ENCODE data around the gene EHMT1.
"Not testable (repeated sequence)": the region's sequence is repeated elsewhere in the genome, so short reads cannot be mapped to it uniquely, and the experiment has no call there.

The EHMT1 gene

DNA sequence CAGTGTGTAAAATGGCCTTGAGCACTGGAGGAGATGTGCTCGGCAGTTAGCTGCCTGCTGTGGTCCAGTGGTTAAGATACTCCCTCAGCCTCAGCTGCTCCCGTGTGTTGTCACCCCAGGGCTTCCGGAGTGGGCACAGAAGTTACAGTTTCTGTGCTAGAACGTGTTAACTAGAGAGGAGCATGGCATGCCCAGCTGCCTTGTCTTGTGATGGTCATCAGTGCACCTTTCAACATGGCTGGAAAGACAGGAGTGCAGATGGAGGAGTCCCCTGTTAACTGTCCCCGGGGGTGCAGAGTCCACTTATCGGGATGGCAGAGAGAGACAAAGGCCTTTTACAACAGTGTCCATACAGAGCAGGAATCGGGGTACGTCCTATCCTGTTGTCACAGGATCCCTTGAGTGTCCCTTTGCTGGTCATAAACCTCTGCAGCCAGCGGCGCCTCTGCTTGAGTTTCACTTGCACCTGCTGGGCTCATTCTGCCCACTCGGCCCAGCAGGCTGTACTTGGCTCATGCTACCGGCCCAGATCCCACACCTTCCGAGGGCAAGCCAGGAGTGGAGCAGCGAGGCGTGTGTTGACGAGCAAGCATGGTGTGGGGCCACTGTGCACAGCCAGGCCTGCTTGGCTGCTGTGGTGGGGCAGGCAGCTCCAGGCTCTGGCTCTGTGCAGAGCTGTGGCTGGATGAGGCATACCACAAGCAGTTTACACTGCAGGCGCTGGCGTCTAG, 112.6 kb downstream of the EHMT1 start:
- TF ChIP-seq JUND (IDR thresholded peaks at IDR 0.05; ENCODE audit: low read depth), result no peak
- no peak for DNase-seq (ENCODE audit: low read depth in 1 of 2, low spot score in 1 of 2)
- in situ Hi-C loops (cut with HindIII; ENCODE audit: low pct_unique_long_range_greater_than_20kb, low sequenced_read_pairs), result no loop called here

DNA sequence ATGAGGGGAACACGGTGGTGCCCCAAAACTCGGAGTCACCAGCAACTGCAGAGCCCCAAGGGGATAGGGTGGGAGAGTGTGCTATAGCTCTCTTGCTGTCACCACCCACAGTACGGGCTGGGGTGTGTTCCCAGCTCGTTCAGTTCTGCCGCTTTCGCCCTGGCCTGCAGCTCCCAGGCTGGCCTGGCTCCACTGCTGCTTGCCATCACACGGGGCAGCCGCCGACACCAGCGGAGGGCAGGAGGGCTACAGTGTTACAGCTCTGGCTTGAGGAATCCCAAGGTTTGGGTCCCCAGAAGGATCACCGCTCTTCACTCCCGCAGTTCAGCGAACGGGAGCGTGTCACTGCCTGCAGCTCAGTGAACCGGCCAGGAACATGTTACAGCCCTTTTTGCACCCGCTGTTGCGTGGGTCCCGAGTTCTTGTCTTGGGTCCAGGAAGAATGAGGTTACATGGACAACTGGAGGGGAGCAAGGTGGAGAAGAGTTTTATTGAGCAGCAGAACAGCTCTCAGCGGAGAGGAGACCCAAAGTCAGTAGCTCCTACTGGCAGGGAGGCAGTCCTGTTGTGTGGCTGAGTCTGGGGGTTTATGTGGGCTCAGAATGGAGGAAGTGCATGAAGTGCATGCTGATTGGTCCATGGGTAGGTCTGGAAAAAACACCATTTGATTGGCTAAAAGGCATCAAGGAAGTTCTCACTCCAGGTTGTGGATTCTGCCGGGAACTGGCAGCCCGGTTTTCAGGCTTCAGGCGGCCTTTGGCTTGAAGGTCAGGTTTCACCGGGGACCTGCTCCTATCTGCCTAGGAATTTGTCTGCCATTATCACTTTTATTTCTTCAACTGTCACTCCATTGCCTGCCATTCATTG, 113.4 kb downstream of the EHMT1 start:
- DNase-seq (ENCODE audit: low read depth in 1 of 2, low spot score in 1 of 2), result no peak
- TF ChIP-seq JUND (IDR thresholded peaks at IDR 0.05; ENCODE audit: low read depth), result no peak
- in situ Hi-C loops (cut with HindIII; ENCODE audit: low pct_unique_long_range_greater_than_20kb, low sequenced_read_pairs), result no loop called here

DNA sequence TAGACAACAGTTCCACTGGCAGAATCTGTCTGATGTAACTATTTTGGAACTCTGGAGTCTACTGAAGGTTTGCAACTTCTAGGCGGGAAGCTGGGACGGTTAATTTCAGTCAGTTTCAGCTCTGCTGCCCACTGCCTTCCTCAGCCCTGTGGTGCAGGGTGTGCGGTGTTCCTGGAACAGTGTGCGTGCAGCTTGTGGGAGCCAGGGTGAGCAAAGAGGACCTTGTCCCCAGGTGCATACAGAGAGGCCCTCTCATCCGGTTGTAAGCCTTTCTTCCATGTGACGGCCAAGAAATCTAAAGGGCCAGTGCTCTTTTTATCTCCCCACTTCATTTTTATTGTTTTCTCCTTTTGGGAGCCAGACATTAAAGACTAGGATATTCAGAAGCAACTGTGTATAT, 114.6 kb downstream of the EHMT1 start:
- in situ Hi-C loops (cut with HindIII; ENCODE audit: low pct_unique_long_range_greater_than_20kb, low sequenced_read_pairs), result no loop called here
- TF ChIP-seq JUND (IDR thresholded peaks at IDR 0.05; ENCODE audit: low read depth), result no peak
- no peak for DNase-seq (ENCODE audit: low read depth in 1 of 2, low spot score in 1 of 2)

DNA sequence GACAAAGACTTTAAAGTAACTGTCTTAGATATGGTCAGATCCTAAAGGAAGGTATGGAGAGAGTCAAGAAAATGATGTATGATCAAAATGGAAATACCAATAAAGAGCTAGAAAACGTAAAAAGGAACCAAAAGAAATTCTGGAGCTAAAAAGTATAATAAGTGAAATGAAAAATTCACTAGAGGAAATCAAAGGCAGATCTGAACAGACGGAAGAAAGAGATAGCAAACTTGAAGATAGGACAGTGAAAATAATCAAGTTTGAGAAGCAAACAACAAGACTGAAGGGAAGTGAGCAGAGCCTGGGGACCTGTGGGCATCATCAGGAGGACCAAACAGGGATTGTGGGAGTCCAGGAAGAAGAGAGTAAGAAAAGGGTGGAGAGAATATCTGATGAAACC, 115.4 kb downstream of the EHMT1 start:
- TF ChIP-seq JUND (IDR thresholded peaks at IDR 0.05; ENCODE audit: low read depth), result no peak
- in situ Hi-C loops (cut with HindIII; ENCODE audit: low pct_unique_long_range_greater_than_20kb, low sequenced_read_pairs), result no loop called here
- DNase-seq (ENCODE audit: low read depth in 1 of 2, low spot score in 1 of 2), result no peak

DNA sequence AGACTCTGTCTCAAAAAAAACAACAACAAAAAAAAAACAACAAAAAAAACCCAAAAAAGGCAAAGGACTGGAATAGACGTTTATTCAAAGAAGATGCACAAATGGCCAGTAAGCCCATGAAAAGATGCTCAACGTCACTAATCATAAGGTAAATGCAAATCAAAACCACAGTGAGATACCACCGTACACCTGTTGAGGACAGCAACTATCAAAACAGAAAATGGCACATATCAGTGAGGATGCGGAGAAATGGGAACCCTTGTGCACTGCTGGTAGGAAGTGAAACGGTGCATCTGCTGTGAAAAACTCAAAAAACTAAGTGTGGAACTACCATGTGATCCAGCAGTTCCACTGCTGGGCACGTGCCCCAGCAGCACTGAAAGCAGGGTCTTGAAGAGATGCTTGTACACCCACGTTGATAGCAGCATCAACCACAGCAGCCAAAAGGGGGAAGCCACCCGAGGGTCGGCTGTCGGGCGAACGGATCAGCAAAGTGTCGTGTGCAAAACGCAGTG, 119.4 kb downstream of the EHMT1 start:
- in situ Hi-C loops (cut with HindIII; ENCODE audit: low pct_unique_long_range_greater_than_20kb, low sequenced_read_pairs); DNase-seq (ENCODE audit: low read depth in 1 of 2, low spot score in 1 of 2): not testable (repeated sequence)

DNA sequence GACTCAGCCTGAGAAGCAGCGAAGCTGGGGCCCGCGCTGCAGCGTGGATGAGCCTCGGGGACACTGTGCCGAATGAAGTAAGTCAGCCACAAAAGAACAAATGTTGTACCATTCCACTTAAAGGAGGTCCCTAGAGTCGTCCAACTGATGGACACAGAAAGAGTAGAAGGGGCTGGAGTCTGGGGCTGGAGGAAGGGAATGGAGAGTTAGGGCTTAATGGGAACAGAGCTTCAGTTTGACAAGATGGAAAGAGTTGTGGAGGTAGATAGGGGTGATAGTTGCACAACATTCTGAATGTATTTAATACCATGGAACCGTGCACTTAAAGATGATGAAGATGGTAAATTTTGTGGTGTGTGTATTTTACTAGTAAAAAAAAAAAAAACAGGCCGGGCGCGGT, 119.9 kb downstream of the EHMT1 start:
- no peak for TF ChIP-seq JUND (IDR thresholded peaks at IDR 0.05; ENCODE audit: low read depth)
- no peak for DNase-seq (ENCODE audit: low read depth in 1 of 2, low spot score in 1 of 2)
- in situ Hi-C loops (cut with HindIII; ENCODE audit: low pct_unique_long_range_greater_than_20kb, low sequenced_read_pairs), result no loop called here

DNA sequence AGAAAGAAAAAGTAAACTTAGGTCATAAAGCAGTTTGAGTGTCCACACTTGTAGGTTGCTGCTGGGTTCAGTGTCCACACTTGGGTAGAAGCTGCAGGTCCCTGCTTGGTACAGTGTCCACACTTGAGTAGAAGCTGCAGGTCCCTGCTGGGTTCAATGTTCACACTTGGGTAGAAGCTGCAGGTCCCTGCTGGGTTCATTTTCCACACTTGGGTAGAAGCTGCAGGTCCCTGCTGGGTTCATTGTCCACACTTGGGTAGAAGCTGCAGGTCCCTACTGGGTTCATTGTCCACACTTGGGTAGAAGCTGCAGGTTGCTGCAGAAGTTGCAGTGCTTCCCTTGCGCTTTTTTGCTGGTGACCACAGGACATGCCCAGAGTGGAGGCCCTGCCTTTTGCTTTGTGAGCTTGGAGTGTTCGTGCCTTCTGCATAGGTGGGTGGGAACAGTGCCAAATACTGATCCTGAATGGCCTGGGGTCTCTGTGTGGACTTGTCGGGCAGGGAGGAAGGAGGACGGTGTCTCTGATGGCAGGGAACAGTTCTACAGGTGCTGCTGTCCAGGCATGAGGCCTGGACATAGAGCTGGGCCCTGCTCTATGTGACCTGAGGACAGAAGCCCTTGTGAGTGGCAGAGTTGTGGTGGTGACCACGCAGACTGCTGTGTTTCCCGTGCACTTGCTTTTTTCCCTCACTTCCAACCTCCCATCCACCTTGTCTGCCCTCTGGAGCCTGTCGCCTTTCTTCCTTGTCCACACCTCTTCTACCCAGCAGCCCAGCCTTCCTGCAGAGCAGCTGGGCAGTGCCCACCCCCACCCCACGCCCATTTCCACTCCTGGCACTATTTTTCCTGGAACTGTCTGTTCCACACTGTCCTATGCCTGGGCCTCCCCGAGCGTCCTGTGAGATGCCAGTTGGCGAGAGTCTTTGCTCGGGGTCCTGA, 120.8 kb downstream of the EHMT1 start:
- in situ Hi-C loops (cut with HindIII; ENCODE audit: low pct_unique_long_range_greater_than_20kb, low sequenced_read_pairs), result no loop called here
- no peak for DNase-seq (ENCODE audit: low read depth in 1 of 2, low spot score in 1 of 2)
- TF ChIP-seq JUND (IDR thresholded peaks at IDR 0.05; ENCODE audit: low read depth), result no peak

DNA sequence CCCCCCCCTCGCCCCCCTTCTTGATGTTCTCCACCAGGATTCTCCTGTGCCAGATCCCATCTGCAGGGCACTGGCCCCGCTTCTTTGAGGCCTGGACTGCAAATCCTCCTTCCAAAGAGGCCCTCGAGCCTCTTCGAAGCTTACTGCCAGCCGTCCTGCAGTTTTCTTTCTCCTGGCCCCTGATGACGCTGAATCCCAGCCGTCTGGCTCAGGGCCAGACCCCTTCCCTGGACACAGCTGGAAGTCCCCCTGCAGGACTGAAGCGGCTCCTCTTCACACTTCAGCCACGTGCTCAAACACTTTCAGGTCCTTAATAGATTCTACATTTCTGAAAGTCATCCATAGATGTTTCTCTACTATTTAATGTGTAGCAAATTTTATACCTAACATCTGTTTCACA, 121.5 kb downstream of the EHMT1 start:
- TF ChIP-seq JUND (IDR thresholded peaks at IDR 0.05; ENCODE audit: low read depth), result no peak
- DNase-seq (ENCODE audit: low read depth in 1 of 2, low spot score in 1 of 2), result no peak
- in situ Hi-C loops (cut with HindIII; ENCODE audit: low pct_unique_long_range_greater_than_20kb, low sequenced_read_pairs), result no loop called here

DNA sequence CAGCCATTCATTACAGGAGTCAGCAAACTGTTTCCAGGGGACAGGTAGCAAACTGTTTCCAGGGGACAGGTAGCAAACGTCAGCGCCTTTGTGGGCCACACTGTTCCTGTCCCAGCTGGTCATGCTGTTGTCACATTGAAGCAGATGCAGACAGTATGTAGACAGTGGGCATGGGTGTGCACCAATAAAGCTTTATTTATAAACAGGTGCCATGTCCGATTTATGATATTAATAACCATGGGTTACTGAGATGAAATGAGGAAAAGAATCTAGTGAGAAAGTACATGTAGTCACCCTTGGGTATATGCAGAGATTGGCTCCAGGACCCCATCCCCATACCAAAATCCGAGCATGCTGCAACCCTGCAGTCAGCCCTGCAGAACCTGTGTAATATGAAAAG, 122.5 kb downstream of the EHMT1 start:
- no peak for TF ChIP-seq JUND (IDR thresholded peaks at IDR 0.05; ENCODE audit: low read depth)
- in situ Hi-C loops (cut with HindIII; ENCODE audit: low pct_unique_long_range_greater_than_20kb, low sequenced_read_pairs), result no loop called here
- DNase-seq (ENCODE audit: low read depth in 1 of 2, low spot score in 1 of 2), result no peak

DNA sequence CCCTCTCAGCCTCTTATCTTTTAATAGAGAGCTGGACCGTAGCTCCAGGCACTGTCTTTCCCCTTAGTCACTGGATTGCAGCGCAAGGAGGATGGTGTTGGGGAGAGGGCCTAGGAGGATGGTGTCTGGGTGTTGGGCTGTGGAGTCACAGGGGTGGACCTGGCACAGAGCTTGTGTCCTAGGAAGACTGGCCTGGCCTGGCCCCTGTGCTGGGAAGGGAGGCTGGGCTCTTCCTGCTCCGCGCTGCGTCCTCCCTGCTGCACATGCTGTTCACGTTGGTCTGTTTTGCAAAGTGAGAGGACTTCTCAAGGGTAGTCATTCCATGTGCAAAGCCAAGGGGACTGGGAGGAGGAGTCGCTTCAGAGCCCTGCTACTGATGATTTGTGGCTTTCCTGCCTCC, 123.9 kb downstream of the EHMT1 start:
- TF ChIP-seq JUND (IDR thresholded peaks at IDR 0.05; ENCODE audit: low read depth), result no peak
- no peak for DNase-seq (ENCODE audit: low read depth in 1 of 2, low spot score in 1 of 2)
- in situ Hi-C loops (cut with HindIII; ENCODE audit: low pct_unique_long_range_greater_than_20kb, low sequenced_read_pairs), result no loop called here

DNA sequence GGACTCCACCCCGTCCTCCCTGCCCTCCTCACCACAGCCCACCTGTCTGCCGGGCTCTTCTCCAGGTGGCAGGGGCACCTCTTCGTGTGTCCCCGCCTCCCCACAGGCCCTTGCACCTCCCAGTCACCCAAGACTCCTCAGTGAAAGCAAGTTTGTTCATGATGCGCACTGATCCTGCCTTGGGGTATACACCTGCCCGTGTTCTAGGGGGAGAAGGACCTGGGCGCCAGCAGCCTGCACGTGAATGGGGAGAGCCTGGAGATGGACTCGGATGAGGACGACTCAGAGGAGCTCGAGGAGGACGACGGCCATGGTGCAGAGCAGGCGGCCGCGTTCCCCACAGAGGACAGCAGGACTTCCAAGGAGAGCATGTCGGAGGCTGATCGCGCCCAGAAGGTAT, 124.9 kb downstream of the EHMT1 start:
- in situ Hi-C loops (cut with HindIII; ENCODE audit: low pct_unique_long_range_greater_than_20kb, low sequenced_read_pairs), result no loop called here
- no peak for DNase-seq (ENCODE audit: low read depth in 1 of 2, low spot score in 1 of 2)

DNA sequence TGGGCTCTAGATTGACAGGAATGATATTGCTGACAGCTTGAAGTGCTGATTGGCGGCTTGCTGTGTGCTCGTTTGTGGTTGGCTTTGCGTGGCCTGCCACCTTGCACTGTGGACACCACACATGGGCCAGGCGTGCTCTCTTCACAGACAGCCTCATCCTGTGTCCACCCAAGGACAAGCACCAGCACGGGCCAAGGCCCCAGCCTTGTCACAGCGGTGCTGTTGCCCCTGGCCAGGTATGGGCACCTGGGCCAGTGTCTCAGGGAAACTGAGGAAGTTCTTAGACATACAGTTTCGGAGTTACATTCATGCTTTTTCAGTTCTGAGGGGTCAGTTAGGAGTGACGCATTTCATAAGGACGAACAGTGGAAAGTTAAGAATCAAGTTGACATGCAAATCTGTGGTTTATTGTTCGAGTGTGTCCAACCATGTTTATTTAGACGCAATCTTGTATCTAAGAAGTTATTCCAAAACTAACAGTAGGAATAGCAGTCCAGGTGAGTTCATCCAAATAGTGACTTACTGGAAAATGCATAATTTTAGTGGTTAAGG, 125.9 kb downstream of the EHMT1 start:
- DNase-seq (ENCODE audit: low read depth in 1 of 2, low spot score in 1 of 2), result no peak
- no peak for TF ChIP-seq JUND (IDR thresholded peaks at IDR 0.05; ENCODE audit: low read depth)
- in situ Hi-C loops (cut with HindIII; ENCODE audit: low pct_unique_long_range_greater_than_20kb, low sequenced_read_pairs), result no loop called here

More for the DNA sequence above, 124.9 kb downstream of the EHMT1 start:
- TF ChIP-seq JUND (IDR thresholded peaks at IDR 0.05; ENCODE audit: low read depth), result no peak

Measured in T47D (cell line).